Smooth muscle cell of the brain vasculature (primary cell): Measurements from ENCODE around the gene PIK3C2A.

Experiments
- DNase-seq: peaks from one replicate; pipeline ENCODE4 v3.0.0-alpha.2; 2012; ENCODE audit warnings: low read depth, low spot score

The PIK3C2A gene

GRCh38 chr11:17159441-17159840 lies 48.3 kb downstream of the PIK3C2A start:
- DNase-seq, result no peak
